Neuronal stem cell (in vitro differentiated cells): ENCODE data around the gene TMEM97.
A peak's percentile ranks its signal among the peaks of the same experiment; 100 is the strongest.

ENCODE experiments used
- DNase-seq: peaks from one replicate; pipeline ENCODE4 v3.0.0-alpha.2; 2013; ENCODE audit warnings: low spot score
- H2AFZ ChIP-seq: one replicate; pipeline ENCODE4 v1.6.1; 2013; ENCODE audit warnings: mild to moderate bottlenecking, low read length, inconsistent platforms
- H2AK5ac ChIP-seq: 2 replicates; pipeline ENCODE4 v1.6.1; 2013; ENCODE audit warnings: low read depth, mild to moderate bottlenecking, inconsistent platforms, low read length, moderate library complexity, mixed read lengths
- H2BK120ac ChIP-seq: 2 replicates; pipeline ENCODE4 v1.6.1; 2013; ENCODE audit warnings: low read depth, mild to moderate bottlenecking, inconsistent platforms, low read length, moderate library complexity, mixed read lengths
- H2BK12ac ChIP-seq: one replicate; pipeline ENCODE4 v1.6.1; 2013; ENCODE audit warnings: low read length, inconsistent platforms
- H2BK15ac ChIP-seq: 2 replicates; pipeline ENCODE4 v1.6.1; 2013; ENCODE audit warnings: mild to moderate bottlenecking, low read length, inconsistent platforms, mixed read lengths
- H2BK5ac ChIP-seq: one replicate; pipeline ENCODE4 v1.6.1; 2013; ENCODE audit warnings: inconsistent platforms, mild to moderate bottlenecking, low read length, moderate library complexity
- H3K14ac ChIP-seq: one replicate; pipeline ENCODE4 v1.6.1; 2013; ENCODE audit warnings: low read length, inconsistent platforms
- H3K18ac ChIP-seq: 2 replicates; pipeline ENCODE4 v1.6.1; 2013; ENCODE audit warnings: low read length, inconsistent platforms
- H3K23ac ChIP-seq: 2 replicates; pipeline ENCODE4 v1.6.1; 2013; ENCODE audit warnings: low read depth, mild to moderate bottlenecking, mixed read lengths, low read length, inconsistent platforms; ENCODE audit not compliant: poor library complexity
- H3K27ac ChIP-seq: replicated peaks from 3 replicates; pipeline ENCODE4 v1.5.1; 2013; ENCODE audit warnings: low read length, inconsistent platforms
- H3K27me3 ChIP-seq, 3 experiments: 2 replicates each; pipeline ENCODE4 v1.6.1; 2013; ENCODE audit warnings: low read length in 3 of 3, mild to moderate bottlenecking in 2 of 3, inconsistent platforms in 1 of 3, low read depth in 1 of 3, mixed read lengths in 1 of 3, moderate library complexity in 1 of 3; ENCODE audit not compliant: control insufficient read depth in 3 of 3, insufficient read depth in 3 of 3
- H3K36me3 ChIP-seq, 2 donors: replicated peaks in 1 of 2; 2 replicates each; pipeline ENCODE4 v1.6.1; 2013; ENCODE audit warnings: low read length in 2 of 2; ENCODE audit not compliant: control insufficient read depth in 2 of 2, insufficient read depth in 2 of 2
- H3K4ac ChIP-seq: 2 replicates; pipeline ENCODE4 v1.6.1; 2013; ENCODE audit warnings: inconsistent platforms, mild to moderate bottlenecking, low read length, moderate library complexity
- H3K4me1 ChIP-seq, 2 donors: 1 replicate in 1 of 2; 2 replicates in 1 of 2; pipeline ENCODE4 v1.6.1; 2013; ENCODE audit warnings: low read length in 2 of 2, low read depth in 1 of 2; ENCODE audit not compliant: control insufficient read depth in 2 of 2, insufficient read depth in 1 of 2
- H3K4me2 ChIP-seq: one replicate; pipeline ENCODE4 v1.6.1; 2013; ENCODE audit warnings: mild to moderate bottlenecking, low read length, inconsistent platforms; ENCODE audit not compliant: insufficient read depth, poor library complexity, severe bottlenecking
- H3K4me3 ChIP-seq, 2 donors: 2 replicates each; pipeline ENCODE4 v1.5.1; 2013; ENCODE audit warnings: low read length in 2 of 2, mild to moderate bottlenecking in 2 of 2, inconsistent platforms in 1 of 2, moderate library complexity in 1 of 2
- H3K79me1 ChIP-seq: one replicate; pipeline ENCODE4 v1.6.1; 2013; ENCODE audit warnings: low read depth, mild to moderate bottlenecking, inconsistent platforms, low read length, moderate library complexity
- H3K9ac ChIP-seq: one replicate; pipeline ENCODE4 v1.6.1; 2013; ENCODE audit warnings: mild to moderate bottlenecking, low read depth, low read length, inconsistent platforms; ENCODE audit not compliant: poor library complexity
- H3K9me3 ChIP-seq, 2 donors: replicated peaks in 1 of 2; 2 replicates each; pipeline versions ENCODE3 to v1.6.1; 2013; ENCODE audit warnings: low read length in 2 of 2, mild to moderate bottlenecking in 2 of 2, inconsistent platforms in 1 of 2, low read depth in 1 of 2, mixed read lengths in 1 of 2, moderate library complexity in 1 of 2; ENCODE audit not compliant: control insufficient read depth in 2 of 2, insufficient read depth in 1 of 2
- H4K8ac ChIP-seq: one replicate; pipeline ENCODE4 v1.6.1; 2013; ENCODE audit warnings: low read depth, mild to moderate bottlenecking, inconsistent platforms, low read length, moderate library complexity
- H4K91ac ChIP-seq: one replicate; pipeline ENCODE4 v1.6.1; 2013; ENCODE audit warnings: low read length, low read depth, mild to moderate bottlenecking, inconsistent platforms; ENCODE audit not compliant: poor library complexity
- WGBS, 2 donors: extraction: QIAGEN DNeasy Blood & Tissue Kit; methylation state at CpG; one replicate each; pipeline ENCODE4 v1.1.7; 2013; ENCODE audit warnings: missing lambda C conversion rate in 2 of 2, mixed read lengths in 1 of 2; ENCODE audit not compliant: insufficient read length in 2 of 2, insufficient replicate concordance in 1 of 2; ENCODE audit errors: extremely low coverage in 2 of 2; 5-methylcytosine and 5-hydroxymethylcytosine counted together

The TMEM97 gene

DNA sequence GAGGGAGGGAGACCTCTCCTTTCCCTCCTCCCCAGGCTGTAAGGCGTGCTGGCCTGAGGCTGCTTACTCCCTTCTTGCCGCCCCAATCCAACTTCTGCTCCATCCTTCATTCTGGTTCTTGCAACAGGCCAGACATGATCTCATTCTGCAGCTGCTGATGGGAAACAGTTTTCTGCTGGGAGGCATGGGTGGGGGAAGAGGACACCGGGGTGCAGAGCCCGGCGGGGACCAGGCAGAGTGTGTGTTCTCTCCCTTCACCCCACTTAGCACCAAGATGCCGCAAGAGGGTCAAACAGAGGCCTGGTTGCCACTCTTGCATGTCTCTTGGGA lies 53.9 kb downstream of the TMEM97 start:
- no peak overlapping the region for H4K91ac ChIP-seq
- no CpG with 5 or more reads among the region's 6 CpGs for WGBS, 2 donors
- H3K4me1 ChIP-seq: peaks cover 24 to 25% of the 10 kb centered on the region in 2 donors
- H3K4me2 ChIP-seq: no peak overlapping the region
- peaks cover 3% of the 10 kb centered on the region for H3K79me1 ChIP-seq
- H3K27me3 ChIP-seq: peaks cover 0 to 16% (median 0%) of the 10 kb centered on the region in 3 experiments
- H3K9me3 ChIP-seq: no peaks in the 10 kb centered on the region
- DNase-seq: no peak
- H3K4ac ChIP-seq: no peak overlapping the region
- H2BK12ac ChIP-seq: no peak overlapping the region
- H3K23ac ChIP-seq: no peak overlapping the region
- peaks cover 0 to 13% of the 10 kb centered on the region in 2 donors for H3K36me3 ChIP-seq
- no peak overlapping the region for H2AK5ac ChIP-seq
- H2BK120ac ChIP-seq: no peak overlapping the region
- H3K14ac ChIP-seq: no peak overlapping the region
- H3K4me3 ChIP-seq: peak overlapping the region in 1 of 2 donors; percentile 97
- H3K18ac ChIP-seq: no peak overlapping the region
- H2AFZ ChIP-seq: no peak overlapping the region
- H4K8ac ChIP-seq: no peak overlapping the region
- no peak overlapping the region for H2BK5ac ChIP-seq
- H3K27ac ChIP-seq: no peak overlapping the region
- no peak overlapping the region for H2BK15ac ChIP-seq
- no peak overlapping the region for H3K9ac ChIP-seq
